Measurements from ENCODE around the gene REXO4. TPM values are rescaled to one million over a fixed set of nuclear protein-coding genes. Genes with fewer than 3 reads are reported as not detected.

The REXO4 gene
- total RNA-seq, 1 donor from 2014 or later = 29.4 TPM

DNA sequence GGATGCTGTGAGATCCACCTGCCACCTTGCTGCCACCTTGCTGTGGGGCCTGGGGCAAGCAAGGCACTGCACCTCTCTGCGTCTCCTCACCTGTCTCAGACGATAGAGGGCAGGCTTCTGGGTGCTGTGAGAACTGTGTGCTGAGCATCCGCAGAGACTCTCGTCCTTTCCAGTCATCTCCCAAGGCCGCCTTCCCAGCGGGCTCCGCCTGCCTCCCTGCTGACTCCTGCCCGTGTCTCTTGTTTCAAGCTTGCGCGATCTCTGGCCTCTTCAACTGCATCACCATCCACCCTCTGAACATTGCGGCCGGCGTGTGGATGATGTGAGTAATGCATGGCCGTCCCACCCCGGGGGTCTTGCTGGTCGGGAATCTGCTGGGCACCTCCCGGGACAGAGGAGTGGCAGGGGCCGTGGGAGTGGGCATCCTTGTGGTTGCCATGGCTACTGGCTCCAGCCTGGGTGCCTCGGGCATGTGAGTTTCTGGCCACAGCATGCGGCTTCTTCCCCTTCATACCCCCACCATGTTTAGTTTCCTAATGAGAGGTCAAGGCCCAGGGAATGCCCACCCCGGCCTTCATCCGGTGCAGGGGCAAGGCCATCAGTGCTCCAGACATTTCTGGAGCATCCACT, 45.5 kb upstream of the REXO4 start:
- Histone ChIP-seq H3K36me3 (peaks cover 12% of the 10 kb centered on the region in 2 donors), H3K27ac (no peak overlapping the region), H3K4me1 (peaks cover 0 to 12% of the 10 kb centered on the region in 2 donors), H3K4me3 (no peak overlapping the region), H3K27me3 (no peaks in the 10 kb centered on the region), H3K9me3 (no peaks in the 10 kb centered on the region)
- TF ChIP-seq, protein P1, sequence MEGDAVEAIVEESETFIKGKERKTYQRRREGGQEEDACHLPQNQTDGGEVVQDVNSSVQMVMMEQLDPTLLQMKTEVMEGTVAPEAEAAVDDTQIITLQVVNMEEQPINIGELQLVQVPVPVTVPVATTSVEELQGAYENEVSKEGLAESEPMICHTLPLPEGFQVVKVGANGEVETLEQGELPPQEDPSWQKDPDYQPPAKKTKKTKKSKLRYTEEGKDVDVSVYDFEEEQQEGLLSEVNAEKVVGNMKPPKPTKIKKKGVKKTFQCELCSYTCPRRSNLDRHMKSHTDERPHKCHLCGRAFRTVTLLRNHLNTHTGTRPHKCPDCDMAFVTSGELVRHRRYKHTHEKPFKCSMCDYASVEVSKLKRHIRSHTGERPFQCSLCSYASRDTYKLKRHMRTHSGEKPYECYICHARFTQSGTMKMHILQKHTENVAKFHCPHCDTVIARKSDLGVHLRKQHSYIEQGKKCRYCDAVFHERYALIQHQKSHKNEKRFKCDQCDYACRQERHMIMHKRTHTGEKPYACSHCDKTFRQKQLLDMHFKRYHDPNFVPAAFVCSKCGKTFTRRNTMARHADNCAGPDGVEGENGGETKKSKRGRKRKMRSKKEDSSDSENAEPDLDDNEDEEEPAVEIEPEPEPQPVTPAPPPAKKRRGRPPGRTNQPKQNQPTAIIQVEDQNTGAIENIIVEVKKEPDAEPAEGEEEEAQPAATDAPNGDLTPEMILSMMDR (IDR thresholded peaks at IDR 0.05) = no peak
- no peak for DNase-seq (ENCODE audit: low spot score in 2 of 2)
- intact Hi-C loops (cut with DNase I) = no loop called here

DNA sequence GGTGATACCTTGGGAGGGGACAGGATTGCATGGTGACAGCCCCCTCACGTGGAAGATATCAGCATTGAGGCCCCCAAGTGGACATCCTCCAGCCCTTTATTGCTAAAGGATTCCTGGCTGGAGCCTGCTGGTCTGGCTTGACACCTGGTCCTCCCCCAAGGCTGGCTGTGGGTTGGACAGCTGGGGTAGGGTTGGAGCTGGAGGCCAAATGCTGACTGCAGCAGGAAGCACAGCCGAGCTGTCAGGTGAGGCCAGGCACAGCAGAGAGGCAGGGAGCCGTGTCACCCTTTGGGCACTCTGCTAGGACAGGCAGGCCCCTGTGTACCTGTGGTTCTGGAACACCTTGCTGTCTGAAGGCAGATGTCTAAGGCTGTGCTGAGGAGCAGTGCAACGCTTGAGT, 44.2 kb upstream of the REXO4 start:
- H3K4me1 ChIP-seq = peaks cover 0 to 12% of the 10 kb centered on the region in 2 donors
- DNase-seq (ENCODE audit: low spot score in 2 of 2) = no peak
- no peaks in the 10 kb centered on the region for H3K27me3 ChIP-seq
- H3K4me3 ChIP-seq = no peak overlapping the region
- peaks cover 8% of the 10 kb centered on the region in 2 donors for H3K36me3 ChIP-seq
- intact Hi-C loops (cut with DNase I) = no loop called here
- no peak overlapping the region for H3K27ac ChIP-seq
- H3K9me3 ChIP-seq = no peaks in the 10 kb centered on the region
- TF ChIP-seq, protein P1 (IDR thresholded peaks at IDR 0.05) = no peak

DNA sequence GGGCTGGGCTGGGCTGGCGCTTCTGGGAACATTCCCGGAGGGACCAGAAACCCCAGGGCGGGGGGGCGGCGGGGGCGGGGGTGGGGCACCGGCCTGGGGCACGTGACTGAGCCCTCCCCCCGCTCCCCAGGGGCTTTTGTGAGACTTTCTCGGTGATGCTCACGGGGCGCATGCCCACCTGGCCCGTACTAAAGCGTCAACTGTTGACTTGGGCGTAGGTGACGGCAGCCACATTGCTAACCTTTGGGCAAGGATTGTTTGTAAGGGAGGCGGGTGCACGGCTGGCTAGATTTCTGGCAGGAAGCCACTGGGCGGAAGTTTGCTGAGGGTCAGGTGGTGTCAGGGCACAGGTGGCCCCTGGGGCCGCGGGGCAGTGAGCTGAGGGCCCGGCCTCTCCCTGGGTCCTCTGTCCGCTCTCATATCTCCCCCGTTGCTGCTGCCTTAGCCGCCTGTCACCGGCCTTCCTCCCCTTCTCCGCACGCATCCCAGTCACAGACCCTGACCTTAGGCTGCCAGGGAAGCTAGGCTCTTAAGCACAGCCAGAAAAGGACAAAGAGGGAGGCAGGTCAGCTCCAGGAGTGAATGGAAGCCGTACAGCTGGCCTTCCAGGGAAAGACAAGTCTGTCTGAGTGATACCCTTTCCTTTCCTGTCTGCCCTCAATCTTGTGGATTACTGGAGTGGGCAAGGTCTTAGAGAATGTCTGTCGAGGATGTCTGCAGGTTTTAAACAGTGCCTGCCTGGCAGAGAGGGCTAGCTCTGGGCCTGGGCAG, 42.8 kb upstream of the REXO4 start:
- Histone ChIP-seq H3K27me3 (no peaks in the 10 kb centered on the region), H3K4me1 (peaks cover 0 to 12% of the 10 kb centered on the region in 2 donors), H3K27ac (peak overlapping the region; percentile 81 to 91), H3K9me3 (no peaks in the 10 kb centered on the region), H3K36me3 (peaks cover 4 to 8% of the 10 kb centered on the region in 2 donors), H3K4me3 (peak overlapping the region; percentile 63 to 90)
- TF ChIP-seq, protein P1 (IDR thresholded peaks at IDR 0.05) = no peak
- peak; percentile 44 to 81 for DNase-seq (ENCODE audit: low spot score in 2 of 2)
- intact Hi-C loops (cut with DNase I) = loop anchor here (1.0 kb wide), 1 partner anchor 565 kb away; the partner anchor contains the start of gene BRD3OS

DNA sequence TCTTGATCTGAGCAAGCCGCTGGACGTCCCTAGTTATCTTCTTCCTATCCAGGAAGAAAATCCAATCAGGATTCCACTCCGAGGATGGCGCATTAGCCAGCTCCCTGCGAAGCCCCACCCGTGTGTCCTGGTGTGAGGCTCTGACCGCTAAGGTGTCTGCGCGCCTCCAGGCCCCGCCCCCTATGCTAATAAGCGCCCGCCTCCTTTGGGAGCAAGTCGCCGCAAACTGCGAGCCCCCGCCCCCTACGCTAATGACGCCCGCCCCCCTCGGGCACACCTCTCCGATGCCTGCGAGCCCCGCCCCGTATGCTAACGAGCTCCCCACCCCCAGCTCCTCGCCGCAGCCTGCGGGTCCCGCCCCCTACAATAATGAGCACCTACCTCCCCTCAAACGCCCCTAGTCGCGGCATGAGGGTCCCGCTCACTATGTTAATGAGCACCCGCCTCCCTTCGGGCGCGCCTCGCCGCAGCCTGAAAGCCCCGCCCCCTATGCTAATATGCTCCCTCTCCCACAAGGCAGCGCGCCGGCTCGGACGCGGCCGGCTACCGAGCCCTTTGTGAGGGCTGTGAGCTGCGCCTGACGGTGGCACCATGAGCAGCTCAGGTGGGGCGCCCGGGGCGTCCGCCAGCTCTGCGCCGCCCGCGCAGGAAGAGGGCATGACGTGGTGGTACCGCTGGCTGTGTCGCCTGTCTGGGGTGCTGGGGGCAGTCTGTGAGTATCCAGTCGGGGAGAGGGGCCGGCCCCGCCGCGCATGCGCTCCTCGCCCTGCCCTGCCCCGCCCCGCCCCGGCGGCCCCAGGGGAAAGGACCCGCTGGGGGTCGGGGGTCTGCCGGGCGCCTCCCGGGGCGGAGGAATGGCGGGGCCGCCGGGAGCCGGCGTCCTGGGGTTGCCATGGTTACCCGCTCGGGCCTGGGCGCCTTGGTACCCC, 41.9 kb upstream of the REXO4 start, which contains the start of gene CACFD1:
TSS of gene CACFD1 (plus strand) at position 503 of the 929 bp plus-strand sequence. CDS start at position 592, 89 bp downstream.
- H3K4me3 ChIP-seq = peak within 1 kb of the TSS; percentile 63 to 90
- H3K9me3 ChIP-seq = no peaks in the 10 kb centered on the region
- intact Hi-C loops (cut with DNase I) = loop anchor here (1.0 to 2.0 kb wide), 5 partner anchors 20 to 566 kb away; partner anchors contain the start of genes BRD3OS, MED22, REXO4 and RPL7A
- H3K36me3 ChIP-seq = peaks cover under 1 to 3% of the 10 kb centered on the region in 2 donors
- no peaks in the 10 kb centered on the region for H3K27me3 ChIP-seq
- peaks cover 0 to 12% of the 10 kb centered on the region in 2 donors for H3K4me1 ChIP-seq
- peak within 1 kb of the TSS; percentile 81 to 91 for H3K27ac ChIP-seq
- TF ChIP-seq, protein P1 (IDR thresholded peaks at IDR 0.05) = no peak
- DNase-seq (ENCODE audit: low spot score in 2 of 2) = peak; percentile 88 to 98
